Left hindlimb (tissue), 1 donor: ENCODE measurements around the gene DTNBP1.
A peak's percentile ranks its signal among the peaks of the same experiment; 100 is the strongest.
"Not testable (repeated sequence)": the region's sequence is repeated elsewhere in the genome, so short reads cannot be mapped to it uniquely, and the experiment has no call there.

ENCODE experiments used
- DNase-seq: peaks from one replicate; pipeline ENCODE4 v3.0.0-alpha.2; 2018

DTNBP1 gene

GRCh38 chr6:15554728-15555100 is 108.1 kb downstream of the DTNBP1 start:
- no peak for DNase-seq

GRCh38 chr6:15553736-15554294 is 109.0 kb downstream of the DTNBP1 start:
- no peak for DNase-seq

GRCh38 chr6:15553031-15553430 is 109.8 kb downstream of the DTNBP1 start:
- no peak for DNase-seq

- peak; percentile 45 for DNase-seq
Measured at GRCh38 chr6:15551798-15552197, 111.0 kb downstream of the DTNBP1 start.

- DNase-seq: no peak
Measured at GRCh38 chr6:15551262-15551661, 111.6 kb downstream of the DTNBP1 start.

GRCh38 chr6:15550546-15551123 is 112.2 kb downstream of the DTNBP1 start:
- DNase-seq: no peak

- DNase-seq: no peak
Measured at GRCh38 chr6:15549371-15549770, 113.5 kb downstream of the DTNBP1 start.

- DNase-seq: no peak
Measured at GRCh38 chr6:15547400-15547799, 115.4 kb downstream of the DTNBP1 start.

- no peak for DNase-seq
Measured at GRCh38 chr6:15546591-15546990, 116.2 kb downstream of the DTNBP1 start.

- no peak for DNase-seq
Measured at GRCh38 chr6:15544321-15544900, 118.4 kb downstream of the DTNBP1 start.

GRCh38 chr6:15543332-15543917 is 119.4 kb downstream of the DTNBP1 start:
- DNase-seq: not testable (repeated sequence)

- DNase-seq: no peak
Measured at GRCh38 chr6:15539722-15540270, 123.0 kb downstream of the DTNBP1 start.

GRCh38 chr6:15538766-15539495 is 123.9 kb downstream of the DTNBP1 start:
- DNase-seq: no peak

GRCh38 chr6:15538106-15538505 is 124.7 kb downstream of the DTNBP1 start:
- no peak for DNase-seq

GRCh38 chr6:15536198-15536955 is 126.5 kb downstream of the DTNBP1 start:
- DNase-seq: no peak

- no peak for DNase-seq
Measured at GRCh38 chr6:15535495-15536197, 127.2 kb downstream of the DTNBP1 start.

GRCh38 chr6:15534974-15535373 is 127.9 kb downstream of the DTNBP1 start:
- no peak for DNase-seq

GRCh38 chr6:15533379-15534026 is 129.3 kb downstream of the DTNBP1 start:
- no peak for DNase-seq

GRCh38 chr6:15531973-15532372 is 130.9 kb downstream of the DTNBP1 start:
- no peak for DNase-seq

- DNase-seq: no peak
Measured at GRCh38 chr6:15530411-15530810, 132.4 kb downstream of the DTNBP1 start.

- no peak for DNase-seq
Measured at GRCh38 chr6:15528870-15529269, 134.0 kb downstream of the DTNBP1 start.
